Psoas muscle (tissue), 8 donors: Measurements from ENCODE around the gene PRR18. TPM values are rescaled to one million over a fixed set of nuclear protein-coding genes. Genes with fewer than 3 reads are reported as not detected.

Source experiments
- ATAC-seq, 4 donors: fragments of 200-7000 bp; cut with Tn5 transposase; one replicate each; pipeline ENCODE4 v1.9.1; 2020; ENCODE audit warnings: moderate library complexity in 3 of 4, mild to moderate bottlenecking in 2 of 4
- DNase-seq, 2 donors: peaks; one replicate each; pipeline ENCODE4 v3.0.0-alpha.2; 2020
- H3K27ac ChIP-seq: fragments of 200-600 bp; one replicate; pipeline ENCODE4 v1.8.0; 2022
- H3K27me3 ChIP-seq, 3 donors: fragments of 200-600 bp in 1 of 3; one replicate each; pipeline versions ENCODE4 v1.6.1 to v1.8.0; 2013 to 2022; ENCODE audit warnings: low read length in 2 of 3, mild to moderate bottlenecking in 2 of 3, moderate library complexity in 1 of 3; ENCODE audit not compliant: insufficient read depth in 3 of 3
- H3K36me3 ChIP-seq, 2 donors: fragments of 200-600 bp in 1 of 2; one replicate each; pipeline versions ENCODE4 v1.6.1 to v1.8.0; 2013 to 2022; ENCODE audit warnings: low read depth in 1 of 2, mild to moderate bottlenecking in 1 of 2, moderate library complexity in 1 of 2; ENCODE audit not compliant: insufficient read depth in 1 of 2
- H3K4me1 ChIP-seq: fragments of 200-600 bp; one replicate; pipeline ENCODE4 v1.8.0; 2022
- H3K4me3 ChIP-seq: fragments of 200-600 bp; one replicate; pipeline ENCODE4 v1.8.0; 2022; ENCODE audit warnings: mild to moderate bottlenecking
- H3K9me3 ChIP-seq: fragments of 200-600 bp; one replicate; pipeline ENCODE4 v1.8.0; 2022
- CTCF ChIP-seq: fragments of 200-600 bp; IDR thresholded peaks from one replicate; pipeline ENCODE4 v1.8.0; 2022; ENCODE audit warnings: antibody characterized with exemption
- WGBS, 3 donors: extraction: QIAGEN DNeasy Blood & Tissue Kit; methylation state at CpG; one replicate each; pipeline versions ENCODE4 v1.1.6 to v1.1.7; 2013; 5-methylcytosine and 5-hydroxymethylcytosine counted together
- intact Hi-C, 2 donors: fragments of 100-400 bp; cut with DNase I; formaldehyde crosslinking; loops; one replicate each; pipeline versions ENCODE4 v1.11.0 to v1.14.2; 2022
- polyA plus RNA-seq, 3 donors: library from polyadenylated mRNA; stranded (reverse); fragments of 200-250 nt; gene quantifications; one replicate each; pipeline ENCODE4 v1.2.3, GENCODE V29; 2013
- total RNA-seq, 4 donors: library from RNA; stranded (reverse); fragmentation: NEBNext Ultra II Directional in 2 of 4; extraction: Animal tissue kit (Norgen Biotek cat#: 25700) in 2 of 4; gene quantifications; one replicate each; pipeline versions ENCODE4 v1.2.1 to v1.2.4, GENCODE V29; 2021 to 2023
- donor health status: healthy with polysubstance abuse.
- donor health status: DM: no; HTN: no; CAD: no; lungs with moderate emphysema.
- donor health status: Bipolar disorder and iron deficiency.
- donor health status: healthy.
- donor health status: DM: yes; HTN: yes; CAD: no.
- donor health status: DM: no; HTN: no; CAD: no.
- donor health status: DM: no; HTN: no; CAD: no.
- donor health status: DM: yes; HTN: yes; CAD: no.

Gene PRR18
- total and polyA plus RNA-seq, 7 donors, result 0.03 to 0.08 TPM; not detected in 5

DNA sequence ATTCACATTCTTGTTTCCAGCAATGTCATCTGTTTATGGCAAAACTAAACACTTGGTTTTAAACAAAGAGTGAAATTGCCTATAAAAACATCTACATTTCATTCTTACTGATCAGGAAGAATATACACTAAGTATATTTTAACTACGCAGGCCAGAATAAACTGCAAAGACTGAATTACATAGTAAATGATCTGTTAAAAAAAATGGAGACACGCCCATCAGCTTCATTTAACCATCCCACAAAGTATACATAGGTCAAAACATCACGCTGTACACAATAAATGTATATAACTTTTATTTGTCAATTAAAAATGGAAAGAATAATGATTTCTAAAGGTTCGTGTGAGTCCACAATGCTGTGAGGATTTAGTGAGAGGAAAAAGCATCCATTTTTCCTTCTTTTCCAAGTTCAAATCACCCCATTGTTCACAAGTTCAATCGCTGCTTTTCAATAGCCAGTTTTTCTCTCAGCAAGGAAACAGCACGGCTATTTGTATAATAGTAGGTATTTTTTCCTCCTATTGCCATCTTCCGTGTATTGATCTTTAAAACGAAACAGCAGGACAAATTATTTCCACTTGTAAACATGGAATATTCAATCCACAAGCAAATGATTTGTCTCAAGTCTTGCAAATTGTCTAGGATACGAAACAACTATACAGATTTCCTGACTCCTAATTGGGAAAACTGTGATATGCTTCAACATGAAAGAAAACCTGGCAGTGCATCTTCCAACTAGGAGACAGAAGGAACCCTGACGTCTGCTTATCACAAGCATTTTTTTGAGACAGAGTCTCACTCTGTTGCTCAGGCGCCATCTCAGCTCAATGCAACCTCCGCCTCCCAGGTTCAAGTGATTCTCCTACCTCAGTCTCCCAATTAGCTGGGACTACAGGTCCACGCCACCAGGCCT is 23.6 kb upstream of the PRR18 start:
- Histone ChIP-seq H3K27ac (no peak overlapping the region), H3K27me3 (no peaks in the 10 kb centered on the region), H3K4me3 (no peak overlapping the region), H3K4me1 (peaks cover 4% of the 10 kb centered on the region), H3K9me3 (no peaks in the 10 kb centered on the region), H3K36me3 (peaks cover 0 to 36% of the 10 kb centered on the region in 2 donors)
- intact Hi-C loops, result no loop called here
- ATAC-seq, result no peak
- 84 to 87% (median 85%) methylated on average over 13 of the region's 13 CpGs for WGBS, 3 donors
- no peak for DNase-seq
- no peak for TF ChIP-seq CTCF

- ATAC-seq, result peak in 3 of 4 donors; percentile 35 to 53 (median 44)
- intact Hi-C loops, result no loop called here
- WGBS, 3 donors, result 22 to 49% (median 35%) methylated on average over 8 to 11 of the region's 11 CpGs
- H3K36me3 ChIP-seq, result peaks cover 3 to 38% of the 10 kb centered on the region in 2 donors
- H3K4me3 ChIP-seq, result no peak overlapping the region
- peaks cover 4% of the 10 kb centered on the region for H3K4me1 ChIP-seq
- H3K27me3 ChIP-seq, result no peaks in the 10 kb centered on the region
- H3K9me3 ChIP-seq, result no peaks in the 10 kb centered on the region
- no peak overlapping the region for H3K27ac ChIP-seq
- peak; percentile 39 to 68 for DNase-seq
- no peak for TF ChIP-seq CTCF
Observed at GRCh38 chr6:166330612-166331011, 22.4 kb upstream of the PRR18 start.

DNA sequence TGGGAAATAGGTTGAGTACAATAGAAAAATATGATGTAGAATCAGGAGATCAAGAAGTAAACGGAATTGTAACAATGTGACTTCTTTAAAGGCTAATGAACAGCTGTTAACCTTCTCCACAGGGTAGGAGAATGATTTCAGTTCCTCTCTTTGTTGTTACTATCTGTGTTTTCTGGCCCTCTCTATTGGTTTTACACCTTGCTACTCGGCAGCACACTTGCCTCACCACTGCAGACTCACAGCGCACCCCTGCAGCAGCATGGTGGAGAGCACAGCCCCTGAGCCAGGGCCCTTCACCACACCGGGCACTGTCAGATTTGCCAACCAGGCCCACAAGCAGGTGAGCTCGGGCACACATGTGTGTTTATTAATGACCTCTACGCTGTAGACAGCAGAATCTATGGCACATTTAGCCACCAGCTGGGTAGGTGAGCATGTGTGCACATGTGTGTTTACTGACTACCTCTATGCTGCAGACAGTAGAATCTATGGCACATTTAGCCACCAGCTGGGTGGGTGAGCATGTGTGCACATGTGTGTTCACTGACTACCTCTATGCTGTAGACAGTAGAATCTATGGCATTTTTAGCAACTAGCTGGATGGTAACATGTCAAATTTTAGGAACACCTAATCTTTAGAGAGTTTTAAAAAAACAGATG is 17.3 kb upstream of the PRR18 start:
- ATAC-seq, result no peak
- H3K4me1 ChIP-seq, result peaks cover 3% of the 10 kb centered on the region
- no peaks in the 10 kb centered on the region for H3K27me3 ChIP-seq
- H3K27ac ChIP-seq, result no peak overlapping the region
- no peak for TF ChIP-seq CTCF
- no peak for DNase-seq
- peaks cover 7 to 86% of the 10 kb centered on the region in 2 donors for H3K36me3 ChIP-seq
- intact Hi-C loops, result no loop called here
- no peaks in the 10 kb centered on the region for H3K9me3 ChIP-seq
- WGBS, 3 donors, result 82 to 87% (median 86%) methylated on average over 6 of the region's 6 CpGs
- H3K4me3 ChIP-seq, result no peak overlapping the region

- Histone ChIP-seq H3K27me3 (no peaks in the 10 kb centered on the region), H3K9me3 (no peaks in the 10 kb centered on the region), H3K36me3 (peaks cover 7 to 85% of the 10 kb centered on the region in 2 donors), H3K4me1 (no peaks in the 10 kb centered on the region), H3K27ac (no peak overlapping the region), H3K4me3 (no peak overlapping the region)
- DNase-seq, result no peak
- no peak for TF ChIP-seq CTCF
- 85 to 89% (median 86%) methylated on average over 5 of the region's 5 CpGs for WGBS, 3 donors
- ATAC-seq, result no peak
- intact Hi-C loops, result no loop called here
Observed at GRCh38 chr6:166323395-166323794, 15.2 kb upstream of the PRR18 start.
